ENCODE data around the gene DOCK2.

- TF ChIP-seq POLR2AphosphoS5 (IDR thresholded peaks at IDR 0.05; ENCODE audit: borderline replicate concordance, low read depth, low read length): no peak
- no peak for TF ChIP-seq FOXP2 (optimal IDR thresholded peaks at IDR 0.05; ENCODE audit: control extremely low read depth, extremely low read length, insufficient read depth)
- no peak for TF ChIP-seq EZH2 (IDR thresholded peaks at IDR 0.05)
Measured at GRCh38 chr5:169944115-169944514, 307.0 kb downstream of the DOCK2 start.
